Trophoblast cell (in vitro differentiated cells and primary cell): Measurements from ENCODE around the gene STAT3.

Source experiments
- DNase-seq, 2 donors: peaks; one replicate each; pipeline ENCODE4 v3.0.0-alpha.2; 2016
- H2AFZ ChIP-seq: 2 replicates; pipeline ENCODE4 v1.6.1; 2013; ENCODE audit warnings: low read length, moderate library complexity, mild to moderate bottlenecking; ENCODE audit not compliant: insufficient read depth, poor library complexity
- H2AK5ac ChIP-seq: 2 replicates; pipeline ENCODE4 v1.6.1; 2013; ENCODE audit warnings: mild to moderate bottlenecking, low read length
- H2BK120ac ChIP-seq: 2 replicates; pipeline ENCODE4 v1.6.1; 2013; ENCODE audit warnings: low read length, mild to moderate bottlenecking, moderate library complexity; ENCODE audit not compliant: insufficient read depth, poor library complexity
- H2BK12ac ChIP-seq: 2 replicates; pipeline ENCODE4 v1.6.1; 2013; ENCODE audit warnings: mild to moderate bottlenecking, low read length, moderate library complexity
- H2BK5ac ChIP-seq: 2 replicates; pipeline ENCODE4 v1.6.1; 2013; ENCODE audit warnings: low read length, low read depth, moderate library complexity, mild to moderate bottlenecking; ENCODE audit not compliant: poor library complexity
- H3K14ac ChIP-seq: 2 replicates; pipeline ENCODE4 v1.6.1; 2013; ENCODE audit warnings: mild to moderate bottlenecking, low read length
- H3K18ac ChIP-seq: 2 replicates; pipeline ENCODE4 v1.6.1; 2013; ENCODE audit warnings: mild to moderate bottlenecking, low read length
- H3K23ac ChIP-seq: 2 replicates; pipeline ENCODE4 v1.6.1; 2013; ENCODE audit warnings: low read length
- H3K27ac ChIP-seq: 2 replicates; pipeline ENCODE4 v1.5.1; 2013; ENCODE audit warnings: low read depth, mild to moderate bottlenecking, inconsistent platforms, low read length, moderate library complexity
- H3K27me3 ChIP-seq: 2 replicates; pipeline ENCODE4 v1.6.1; 2013; ENCODE audit warnings: inconsistent platforms, mild to moderate bottlenecking, low read length, moderate library complexity; ENCODE audit not compliant: insufficient read depth
- H3K36me3 ChIP-seq, 2 experiments: 1 replicate in 1 of 2; 2 replicates in 1 of 2; pipeline ENCODE4 v1.6.1; 2013; ENCODE audit warnings: low read length in 2 of 2, mild to moderate bottlenecking in 2 of 2, moderate library complexity in 1 of 2; ENCODE audit not compliant: insufficient read depth in 2 of 2, control insufficient read depth in 1 of 2
- H3K4ac ChIP-seq: 2 replicates; pipeline ENCODE4 v1.6.1; 2013; ENCODE audit warnings: low read depth, mild to moderate bottlenecking, low read length, moderate library complexity
- H3K4me1 ChIP-seq, 2 experiments: 1 replicate in 1 of 2; 2 replicates in 1 of 2; pipeline ENCODE4 v1.6.1; 2013; ENCODE audit warnings: low read length in 2 of 2, mild to moderate bottlenecking in 2 of 2, moderate library complexity in 1 of 2; ENCODE audit not compliant: insufficient read depth in 2 of 2, control insufficient read depth in 1 of 2
- H3K4me2 ChIP-seq: 2 replicates; pipeline ENCODE4 v1.6.1; 2013; ENCODE audit warnings: inconsistent platforms, mild to moderate bottlenecking, low read length, moderate library complexity
- H3K4me3 ChIP-seq: 2 replicates; pipeline ENCODE4 v1.5.1; 2013; ENCODE audit warnings: mild to moderate bottlenecking, low read depth, low read length, inconsistent platforms
- H3K79me1 ChIP-seq: one replicate; pipeline ENCODE4 v1.6.1; 2013; ENCODE audit warnings: low read length
- H3K79me2 ChIP-seq: 2 replicates; pipeline ENCODE4 v1.6.1; 2013; ENCODE audit warnings: low read length, mild to moderate bottlenecking; ENCODE audit not compliant: control insufficient read depth, insufficient read depth, poor library complexity
- H3K9ac ChIP-seq: 2 replicates; pipeline ENCODE4 v1.6.1; 2013; ENCODE audit warnings: mild to moderate bottlenecking, low read length
- H3K9me3 ChIP-seq: 2 replicates; pipeline ENCODE4 v1.6.1; 2013; ENCODE audit warnings: low read depth, mild to moderate bottlenecking, control low read depth, inconsistent platforms, low read length; ENCODE audit not compliant: insufficient read depth
- H4K12ac ChIP-seq: 2 replicates; pipeline ENCODE4 v1.6.1; 2013; ENCODE audit warnings: low read depth, mild to moderate bottlenecking, low read length, moderate library complexity
- H4K8ac ChIP-seq: 2 replicates; pipeline ENCODE4 v1.6.1; 2013; ENCODE audit warnings: low read depth, mild to moderate bottlenecking, low read length, moderate library complexity
- H4K91ac ChIP-seq: one replicate; pipeline ENCODE4 v1.6.1; 2013; ENCODE audit warnings: low read depth, mild to moderate bottlenecking, low read length, moderate library complexity
- WGBS: extraction: QIAGEN DNeasy Blood & Tissue Kit; methylation state at CpG from one replicate; pipeline ENCODE4 v1.1.7; 2013; ENCODE audit warnings: missing lambda C conversion rate; ENCODE audit not compliant: insufficient read length, insufficient coverage; ENCODE audit errors: extremely low coverage; 5-methylcytosine and 5-hydroxymethylcytosine counted together

STAT3 gene

GRCh38 chr17:42347606-42348005, 40.6 kb downstream of the STAT3 start:
- H3K79me2 ChIP-seq, result no peaks in the 10 kb centered on the region
- no peak overlapping the region for H3K27ac ChIP-seq
- no peak overlapping the region for H3K23ac ChIP-seq
- no peak overlapping the region for H3K4ac ChIP-seq
- H2BK5ac ChIP-seq, result no peak overlapping the region
- DNase-seq, result no peak
- no peaks in the 10 kb centered on the region for H3K79me1 ChIP-seq
- H3K9me3 ChIP-seq, result no peaks in the 10 kb centered on the region
- H3K9ac ChIP-seq, result no peak overlapping the region
- H2AK5ac ChIP-seq, result no peak overlapping the region
- H3K18ac ChIP-seq, result no peak overlapping the region
- no peak overlapping the region for H3K4me3 ChIP-seq
- H3K4me1 ChIP-seq, result no peaks in the 10 kb centered on the region
- H3K36me3 ChIP-seq, result peaks cover 2% of the 10 kb centered on the region in 2 experiments
- no peak overlapping the region for H4K12ac ChIP-seq
- no peak overlapping the region for H3K14ac ChIP-seq
- no peak overlapping the region for H2AFZ ChIP-seq
- no CpG with 5 or more reads among the region's 3 CpGs for WGBS
- no peak overlapping the region for H4K8ac ChIP-seq
- H3K27me3 ChIP-seq, result no peaks in the 10 kb centered on the region
- H4K91ac ChIP-seq, result no peak overlapping the region
- no peak overlapping the region for H3K4me2 ChIP-seq
- H2BK120ac ChIP-seq, result no peak overlapping the region
- no peak overlapping the region for H2BK12ac ChIP-seq

GRCh38 chr17:42347198-42347597, 41.0 kb downstream of the STAT3 start:
- H4K91ac ChIP-seq, result no peak overlapping the region
- no peak overlapping the region for H2AFZ ChIP-seq
- H3K4me1 ChIP-seq, result no peaks in the 10 kb centered on the region
- H3K9ac ChIP-seq, result no peak overlapping the region
- H3K18ac ChIP-seq, result no peak overlapping the region
- no peaks in the 10 kb centered on the region for H3K27me3 ChIP-seq
- H2BK5ac ChIP-seq, result no peak overlapping the region
- no peak overlapping the region for H3K27ac ChIP-seq
- H3K4ac ChIP-seq, result no peak overlapping the region
- no peaks in the 10 kb centered on the region for H3K79me2 ChIP-seq
- no peak overlapping the region for H3K23ac ChIP-seq
- peak; percentile 20 to 68 for DNase-seq
- H3K4me3 ChIP-seq, result no peak overlapping the region
- no peaks in the 10 kb centered on the region for H3K9me3 ChIP-seq
- no peaks in the 10 kb centered on the region for H3K79me1 ChIP-seq
- no peak overlapping the region for H3K4me2 ChIP-seq
- H2BK120ac ChIP-seq, result no peak overlapping the region
- H4K12ac ChIP-seq, result no peak overlapping the region
- no peak overlapping the region for H2BK12ac ChIP-seq
- no peak overlapping the region for H3K14ac ChIP-seq
- H4K8ac ChIP-seq, result no peak overlapping the region
- H2AK5ac ChIP-seq, result no peak overlapping the region
- H3K36me3 ChIP-seq, result peaks cover 2% of the 10 kb centered on the region in 2 experiments

GRCh38 chr17:42346481-42346880, 41.8 kb downstream of the STAT3 start:
- DNase-seq, result no peak
- no peak overlapping the region for H3K18ac ChIP-seq
- H3K9me3 ChIP-seq, result no peaks in the 10 kb centered on the region
- H3K79me1 ChIP-seq, result no peaks in the 10 kb centered on the region
- no peak overlapping the region for H3K23ac ChIP-seq
- H3K4me3 ChIP-seq, result no peak overlapping the region
- no peak overlapping the region for H4K12ac ChIP-seq
- H4K8ac ChIP-seq, result no peak overlapping the region
- no peak overlapping the region for H3K14ac ChIP-seq
- no peak overlapping the region for H2AFZ ChIP-seq
- no peak overlapping the region for H3K4ac ChIP-seq
- no peaks in the 10 kb centered on the region for H3K27me3 ChIP-seq
- H4K91ac ChIP-seq, result no peak overlapping the region
- H3K9ac ChIP-seq, result no peak overlapping the region
- no peak overlapping the region for H2BK120ac ChIP-seq
- H2BK12ac ChIP-seq, result no peak overlapping the region
- WGBS, result no CpG with 5 or more reads among the region's 8 CpGs
- no peaks in the 10 kb centered on the region for H3K4me1 ChIP-seq
- H2BK5ac ChIP-seq, result no peak overlapping the region
- no peak overlapping the region for H3K4me2 ChIP-seq
- H3K27ac ChIP-seq, result no peak overlapping the region
- H3K36me3 ChIP-seq, result peaks cover 4 to 5% of the 10 kb centered on the region in 2 experiments
- no peak overlapping the region for H2AK5ac ChIP-seq
- H3K79me2 ChIP-seq, result no peaks in the 10 kb centered on the region

- no peaks in the 10 kb centered on the region for H3K4me1 ChIP-seq
- H4K91ac ChIP-seq, result no peak overlapping the region
- no peaks in the 10 kb centered on the region for H3K9me3 ChIP-seq
- H2AFZ ChIP-seq, result no peak overlapping the region
- no peaks in the 10 kb centered on the region for H3K79me1 ChIP-seq
- H2BK5ac ChIP-seq, result no peak overlapping the region
- H3K27me3 ChIP-seq, result no peaks in the 10 kb centered on the region
- H3K27ac ChIP-seq, result no peak overlapping the region
- no peak overlapping the region for H2BK120ac ChIP-seq
- peaks cover 5 to 6% of the 10 kb centered on the region in 2 experiments for H3K36me3 ChIP-seq
- H3K18ac ChIP-seq, result no peak overlapping the region
- no peak overlapping the region for H3K23ac ChIP-seq
- no peak for DNase-seq
- WGBS, result no CpG with 5 or more reads among the region's 13 CpGs
- H3K4me2 ChIP-seq, result no peak overlapping the region
- H4K12ac ChIP-seq, result no peak overlapping the region
- no peak overlapping the region for H2BK12ac ChIP-seq
- H3K79me2 ChIP-seq, result no peaks in the 10 kb centered on the region
- no peak overlapping the region for H3K14ac ChIP-seq
- no peak overlapping the region for H2AK5ac ChIP-seq
- no peak overlapping the region for H3K4ac ChIP-seq
- H3K9ac ChIP-seq, result no peak overlapping the region
- H3K4me3 ChIP-seq, result no peak overlapping the region
- H4K8ac ChIP-seq, result no peak overlapping the region
Observed at GRCh38 chr17:42345396-42346073, 42.7 kb downstream of the STAT3 start.
